Right atrium auricular region (tissue), 2 donors: ENCODE data around the gene GRIN3A. TPM values are rescaled to one million over a fixed set of nuclear protein-coding genes. Genes with fewer than 3 reads are reported as not detected.

Experiments
- DNase-seq: peaks from one replicate; pipeline ENCODE4 v3.0.0-alpha.2; 2019; ENCODE audit warnings: low spot score
- H3K27ac ChIP-seq, 2 donors: fragments of 200-600 bp; sonication (generic); 1 replicate in 1 of 2; 2 replicates in 1 of 2; pipeline ENCODE4 v1.5.1; 2016 to 2019
- H3K27me3 ChIP-seq, 2 donors: fragments of 200-600 bp; sonication (generic); one replicate each; pipeline versions ENCODE4 v1.5.1 to v1.6.0; 2017 to 2019
- H3K36me3 ChIP-seq: fragments of 200-600 bp; sonication (generic); one replicate; pipeline ENCODE4 v1.5.1; 2016
- H3K4me1 ChIP-seq, 2 donors: fragments of 200-600 bp; sonication (generic); one replicate each; pipeline versions ENCODE4 v1.5.1 to v1.6.0; 2017 to 2019
- H3K4me3 ChIP-seq, 2 donors: fragments of 200-600 bp; sonication (generic); 1 replicate in 1 of 2; 2 replicates in 1 of 2; pipeline ENCODE4 v1.5.1; 2017 to 2019; ENCODE audit warnings: mild to moderate bottlenecking in 1 of 2, moderate library complexity in 1 of 2
- H3K9me3 ChIP-seq, 2 donors: fragments of 200-600 bp; sonication (generic); one replicate each; pipeline ENCODE4 v1.5.1; 2019
- total RNA-seq, 2 donors: library from RNA; depleted of rRNA; stranded (reverse); fragments of >200 nt; gene quantifications; one replicate each; pipeline ENCODE4 v1.1.0, GENCODE V29; 2016
- TF ChIP-seq, protein P1 (sequence below), 2 donors: fragments of 200-600 bp; sonication (generic); IDR thresholded peaks; one replicate each; pipeline ENCODE4 v1.5.1; 2019; ENCODE audit warnings: antibody characterized with exemption in 2 of 2

The GRIN3A gene
- total RNA-seq, 2 donors from 2014 or later, result 0.44 TPM; not detected in 1

DNA sequence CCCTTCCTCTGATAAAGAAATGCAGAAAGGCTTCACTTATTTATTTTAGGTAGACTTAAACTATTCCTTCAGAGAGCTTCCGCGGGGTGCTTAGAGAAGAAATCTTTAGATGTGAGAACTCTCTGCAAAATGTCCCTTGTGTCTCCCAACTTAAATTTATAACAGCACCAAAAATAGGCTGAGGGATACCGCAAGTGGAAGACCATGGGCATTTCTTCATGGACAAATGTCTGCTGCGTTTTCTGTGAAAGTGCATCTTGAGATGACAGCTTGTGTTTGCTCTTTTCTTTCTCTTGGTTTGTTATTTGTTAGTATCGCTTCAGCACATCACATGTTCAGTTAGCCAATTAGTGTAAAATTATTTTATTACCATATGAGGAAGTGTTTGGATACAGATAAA, 15.3 kb upstream of the GRIN3A start:
- no peaks in the 10 kb centered on the region for H3K9me3 ChIP-seq
- H3K27me3 ChIP-seq, result no peaks in the 10 kb centered on the region
- TF ChIP-seq, protein P1, sequence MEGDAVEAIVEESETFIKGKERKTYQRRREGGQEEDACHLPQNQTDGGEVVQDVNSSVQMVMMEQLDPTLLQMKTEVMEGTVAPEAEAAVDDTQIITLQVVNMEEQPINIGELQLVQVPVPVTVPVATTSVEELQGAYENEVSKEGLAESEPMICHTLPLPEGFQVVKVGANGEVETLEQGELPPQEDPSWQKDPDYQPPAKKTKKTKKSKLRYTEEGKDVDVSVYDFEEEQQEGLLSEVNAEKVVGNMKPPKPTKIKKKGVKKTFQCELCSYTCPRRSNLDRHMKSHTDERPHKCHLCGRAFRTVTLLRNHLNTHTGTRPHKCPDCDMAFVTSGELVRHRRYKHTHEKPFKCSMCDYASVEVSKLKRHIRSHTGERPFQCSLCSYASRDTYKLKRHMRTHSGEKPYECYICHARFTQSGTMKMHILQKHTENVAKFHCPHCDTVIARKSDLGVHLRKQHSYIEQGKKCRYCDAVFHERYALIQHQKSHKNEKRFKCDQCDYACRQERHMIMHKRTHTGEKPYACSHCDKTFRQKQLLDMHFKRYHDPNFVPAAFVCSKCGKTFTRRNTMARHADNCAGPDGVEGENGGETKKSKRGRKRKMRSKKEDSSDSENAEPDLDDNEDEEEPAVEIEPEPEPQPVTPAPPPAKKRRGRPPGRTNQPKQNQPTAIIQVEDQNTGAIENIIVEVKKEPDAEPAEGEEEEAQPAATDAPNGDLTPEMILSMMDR (IDR thresholded peaks at IDR 0.05), result no peak
- no peak for DNase-seq
- H3K4me3 ChIP-seq, result no peak overlapping the region
- no peaks in the 10 kb centered on the region for H3K4me1 ChIP-seq
- H3K27ac ChIP-seq, result no peak overlapping the region
- no peaks in the 10 kb centered on the region for H3K36me3 ChIP-seq

DNA sequence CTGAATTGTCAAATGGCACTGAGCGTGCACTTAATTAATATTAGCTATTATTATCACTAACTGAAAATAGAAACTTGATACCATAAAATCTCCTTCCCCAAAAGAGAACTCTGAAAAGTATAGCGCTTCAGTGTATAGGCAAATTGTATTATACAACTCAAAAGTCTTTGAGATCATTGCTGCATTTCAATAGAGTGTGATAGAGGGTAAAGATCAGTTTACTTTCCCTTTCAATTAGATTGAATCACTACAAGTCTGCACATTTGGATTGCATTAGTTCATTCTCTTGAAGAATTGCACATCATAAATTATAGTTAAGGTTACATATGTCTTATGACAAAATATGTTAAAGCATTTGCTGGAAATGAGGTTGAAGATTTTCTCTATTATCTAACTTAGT, 13.4 kb upstream of the GRIN3A start:
- TF ChIP-seq, protein P1 (IDR thresholded peaks at IDR 0.05), result no peak
- DNase-seq, result no peak
- H3K4me1 ChIP-seq, result no peaks in the 10 kb centered on the region
- no peaks in the 10 kb centered on the region for H3K9me3 ChIP-seq
- no peaks in the 10 kb centered on the region for H3K36me3 ChIP-seq
- no peaks in the 10 kb centered on the region for H3K27me3 ChIP-seq
- H3K27ac ChIP-seq, result no peak overlapping the region
- no peak overlapping the region for H3K4me3 ChIP-seq

DNA sequence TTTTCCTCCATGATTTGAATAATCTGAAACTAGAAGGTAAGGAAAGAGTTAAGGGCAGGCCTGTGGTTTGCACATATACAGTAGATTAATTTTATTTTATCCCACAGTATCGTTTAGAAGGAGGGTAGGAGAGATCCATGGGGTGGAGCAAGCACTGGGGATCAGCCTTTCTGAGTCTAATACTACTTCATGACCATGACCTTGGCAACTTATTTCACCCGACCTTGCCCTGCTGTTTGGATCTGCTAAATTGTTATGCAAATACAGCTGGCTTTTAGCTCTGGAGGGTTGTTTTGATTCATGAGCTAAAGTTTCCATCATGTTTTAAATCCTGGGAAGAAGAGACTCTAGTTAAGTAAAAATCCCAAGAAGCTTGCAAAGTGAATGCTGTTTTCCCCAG, 864 bp upstream of the GRIN3A start:
- no peak overlapping the region for H3K27ac ChIP-seq
- no peak overlapping the region for H3K4me3 ChIP-seq
- peaks cover 0 to 17% of the 10 kb centered on the region in 2 donors for H3K4me1 ChIP-seq
- H3K27me3 ChIP-seq, result peaks cover 10 to 25% of the 10 kb centered on the region in 2 donors
- no peaks in the 10 kb centered on the region for H3K36me3 ChIP-seq
- TF ChIP-seq, protein P1 (IDR thresholded peaks at IDR 0.05), result no peak
- no peaks in the 10 kb centered on the region for H3K9me3 ChIP-seq
- no peak for DNase-seq

DNA sequence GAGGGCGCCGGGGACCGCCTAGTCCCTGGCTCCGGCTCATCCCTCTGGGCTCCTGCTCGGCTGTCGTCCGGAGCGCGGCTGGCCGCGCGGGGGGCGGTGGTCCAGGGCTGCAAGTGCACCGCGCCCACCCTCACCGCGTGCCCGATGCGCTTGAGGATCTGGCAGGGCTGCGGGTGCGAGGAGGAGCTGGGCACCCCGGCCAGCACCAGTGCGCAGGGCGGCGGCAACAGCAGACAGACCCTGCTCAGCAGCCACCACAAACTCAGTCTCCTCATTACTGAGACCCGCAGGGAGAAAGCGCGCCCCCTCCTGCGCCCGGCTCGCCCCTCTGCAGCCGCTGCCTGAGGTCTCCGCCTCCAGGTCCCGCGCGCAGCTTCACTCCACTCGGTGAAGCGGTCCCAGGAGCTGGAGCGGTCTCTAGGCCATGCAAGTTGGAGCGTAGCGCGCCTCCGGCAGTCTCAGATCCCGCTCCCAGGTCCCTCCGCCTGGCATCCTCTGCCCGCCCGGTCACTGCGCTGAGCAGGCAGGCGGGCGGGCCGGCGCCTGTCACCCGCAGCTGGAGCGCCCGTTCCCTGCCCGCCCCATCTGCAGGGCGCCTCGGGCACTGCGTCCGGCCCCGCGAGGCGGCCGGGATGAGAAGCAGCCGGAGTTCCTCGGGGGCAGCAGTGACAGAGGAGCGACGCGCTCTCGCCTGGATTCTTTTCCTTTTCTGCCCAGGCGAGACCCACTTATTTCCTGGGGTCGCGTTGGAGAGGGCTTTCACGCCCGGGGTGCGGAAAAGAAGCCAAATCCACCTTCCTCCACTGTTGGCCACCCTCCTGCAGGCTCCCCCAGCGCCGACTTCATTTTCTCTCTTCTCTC, 512 bp downstream of the GRIN3A start:
- peaks cover 10 to 25% of the 10 kb centered on the region in 2 donors for H3K27me3 ChIP-seq
- no peaks in the 10 kb centered on the region for H3K9me3 ChIP-seq
- TF ChIP-seq, protein P1 (IDR thresholded peaks at IDR 0.05), result peak in 1 of 2 donors; percentile 22
- DNase-seq, result no peak
- H3K4me1 ChIP-seq, result peaks cover 0 to 17% of the 10 kb centered on the region in 2 donors
- H3K4me3 ChIP-seq, result peak overlapping the region; percentile 18 to 46
- H3K27ac ChIP-seq, result no peak overlapping the region
- no peaks in the 10 kb centered on the region for H3K36me3 ChIP-seq

DNA sequence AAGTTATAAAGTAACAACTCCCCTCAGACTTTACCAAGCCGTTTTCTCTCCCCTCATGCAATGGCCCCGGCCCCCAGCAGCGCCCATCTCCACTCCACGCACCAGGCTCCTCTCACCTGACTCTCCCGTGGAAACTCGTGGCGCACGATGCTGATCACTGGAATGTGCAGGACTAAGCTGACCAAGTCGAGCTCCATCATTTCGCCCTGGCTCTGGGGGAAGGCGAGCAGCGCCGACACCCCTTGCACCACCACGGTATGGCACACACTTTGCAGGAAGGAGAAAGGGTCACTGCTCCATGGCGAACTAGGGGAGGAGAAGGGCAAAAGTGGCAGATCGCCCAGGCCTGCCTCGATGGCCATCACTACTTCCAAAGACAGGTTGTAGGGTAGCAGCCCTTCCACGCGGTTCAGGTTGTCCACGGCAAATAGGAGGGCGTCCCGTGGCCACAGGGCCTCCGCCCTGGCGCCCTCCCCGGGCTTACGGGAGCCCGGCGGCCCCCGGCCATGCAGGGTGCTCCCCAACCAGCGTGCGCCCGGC, 1.2 kb downstream of the GRIN3A start:
- no peak for DNase-seq
- Histone ChIP-seq H3K27me3 (peaks cover 10 to 25% of the 10 kb centered on the region in 2 donors), H3K4me3 (peak overlapping the region in 1 of 2 donors; percentile 46), H3K36me3 (no peaks in the 10 kb centered on the region), H3K9me3 (no peaks in the 10 kb centered on the region), H3K4me1 (peaks cover 0 to 17% of the 10 kb centered on the region in 2 donors), H3K27ac (no peak overlapping the region)
- TF ChIP-seq, protein P1 (IDR thresholded peaks at IDR 0.05), result no peak
